Stimulated activated CD4-positive, alpha-beta T cell treated with anti-CD3 and anti-CD28 coated beads, Interleukin-1b, Interleukin-23, amount 100 ng/mL, for 4 hours (primary cell): ENCODE measurements around the gene CTSA.
"Not testable (repeated sequence)": the region's sequence is repeated elsewhere in the genome, so short reads cannot be mapped to it uniquely, and the experiment has no call there.

Experiments used
- DNase-seq, 2 donors: peaks; one replicate each; pipeline ENCODE4 v3.0.0-alpha.2; 2020; ENCODE audit warnings: low read depth in 2 of 2

The CTSA gene

DNA sequence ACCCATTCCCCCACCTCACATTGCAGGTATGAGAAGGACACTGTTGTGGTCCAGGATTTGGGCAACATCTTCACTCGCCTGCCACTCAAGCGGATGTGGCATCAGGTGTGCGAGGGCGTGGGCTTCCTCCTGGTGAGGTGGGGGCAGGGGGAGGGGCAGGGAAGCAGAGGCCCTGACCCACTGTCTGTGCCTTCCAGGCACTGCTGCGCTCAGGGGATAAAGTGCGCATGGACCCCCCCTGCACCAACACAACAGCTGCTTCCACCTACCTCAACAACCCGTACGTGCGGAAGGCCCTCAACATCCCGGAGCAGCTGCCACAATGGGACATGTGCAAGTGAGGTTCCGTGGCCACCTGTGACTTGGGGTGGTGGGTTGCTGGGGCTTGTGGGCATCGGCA is 3.7 kb downstream of the CTSA start:
- DNase-seq = no peak

DNA sequence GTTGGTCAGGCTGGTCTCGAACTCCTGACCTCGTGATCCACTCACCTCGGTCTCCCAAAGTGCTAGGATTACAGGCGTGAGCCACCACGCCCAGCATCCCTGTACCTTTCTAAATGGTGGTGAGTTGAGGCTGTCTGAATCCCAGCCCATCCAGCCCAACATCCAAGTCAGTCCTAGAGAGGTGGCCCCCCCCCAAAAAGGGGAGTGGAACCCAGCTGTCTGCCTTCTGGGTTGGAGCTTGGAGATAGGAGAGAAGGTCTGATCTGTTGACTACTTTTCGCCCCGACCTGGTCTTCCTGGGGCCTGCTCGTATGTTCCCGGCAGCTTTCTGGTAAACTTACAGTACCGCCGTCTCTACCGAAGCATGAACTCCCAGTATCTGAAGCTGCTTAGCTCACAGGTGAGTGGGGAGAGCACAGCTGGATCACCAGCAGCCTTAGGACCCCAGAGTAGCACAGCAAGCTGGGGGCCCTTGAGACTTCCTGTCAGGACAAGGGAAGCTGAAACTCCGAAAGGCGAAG is 5.6 kb downstream of the CTSA start:
- no peak for DNase-seq

- DNase-seq = no peak
These were observed 6.2 kb downstream of the CTSA start for GRCh38 chr20:45897289-45897688.

GRCh38 chr20:45897692-45898091 is 6.6 kb downstream of the CTSA start:
- no peak for DNase-seq

DNA sequence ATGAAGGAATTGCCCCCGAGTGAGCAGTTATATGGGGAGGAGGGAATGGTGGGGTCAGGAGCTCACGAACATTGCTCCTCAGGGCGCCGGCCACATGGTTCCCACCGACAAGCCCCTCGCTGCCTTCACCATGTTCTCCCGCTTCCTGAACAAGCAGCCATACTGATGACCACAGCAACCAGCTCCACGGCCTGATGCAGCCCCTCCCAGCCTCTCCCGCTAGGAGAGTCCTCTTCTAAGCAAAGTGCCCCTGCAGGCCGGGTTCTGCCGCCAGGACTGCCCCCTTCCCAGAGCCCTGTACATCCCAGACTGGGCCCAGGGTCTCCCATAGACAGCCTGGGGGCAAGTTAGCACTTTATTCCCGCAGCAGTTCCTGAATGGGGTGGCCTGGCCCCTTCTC is 7.2 kb downstream of the CTSA start:
- DNase-seq = no peak

DNA sequence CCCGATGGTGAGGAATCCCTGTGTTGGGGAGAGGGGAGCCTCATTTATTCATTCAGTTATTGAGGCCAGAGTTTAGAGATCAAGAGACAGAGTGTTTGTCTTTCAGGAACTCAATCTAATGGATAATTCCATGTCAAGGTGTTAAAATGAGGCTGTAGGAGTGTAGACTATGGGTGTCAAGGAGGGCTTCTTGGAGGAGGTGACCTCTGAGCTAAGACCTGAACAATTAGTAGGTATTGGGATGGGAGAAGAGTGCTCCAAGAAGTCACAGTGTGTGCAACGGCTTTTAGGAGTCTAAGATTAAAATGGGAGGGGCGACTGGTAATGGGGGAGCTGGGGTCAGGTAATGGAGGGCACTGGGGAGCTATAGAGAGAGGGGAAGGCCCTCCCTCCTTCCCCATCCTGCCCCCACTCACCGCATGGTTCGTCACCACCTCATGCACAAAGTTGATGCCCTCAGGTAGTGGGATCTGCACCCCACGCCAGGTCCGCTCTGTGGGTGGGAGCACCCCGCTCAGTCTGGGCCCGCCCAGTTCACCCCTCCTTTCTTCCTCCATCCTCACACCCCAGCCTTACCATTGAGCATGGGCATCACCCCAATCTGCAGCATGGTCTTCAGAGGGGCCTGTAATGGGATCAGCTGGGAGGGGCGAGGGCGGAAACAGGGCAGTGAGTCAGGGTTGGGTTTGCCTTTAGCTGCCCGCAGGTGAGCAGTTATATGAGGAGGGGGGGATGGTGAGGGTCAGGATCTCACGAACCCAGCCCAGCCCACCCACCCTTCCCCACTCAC is 8.1 kb downstream of the CTSA start:
- DNase-seq = no peak

- DNase-seq = not testable (repeated sequence)
These were observed 10.2 kb downstream of the CTSA start for GRCh38 chr20:45901332-45901731.

- no peak for DNase-seq
These were observed 11.1 kb downstream of the CTSA start for GRCh38 chr20:45902199-45902701.

DNA sequence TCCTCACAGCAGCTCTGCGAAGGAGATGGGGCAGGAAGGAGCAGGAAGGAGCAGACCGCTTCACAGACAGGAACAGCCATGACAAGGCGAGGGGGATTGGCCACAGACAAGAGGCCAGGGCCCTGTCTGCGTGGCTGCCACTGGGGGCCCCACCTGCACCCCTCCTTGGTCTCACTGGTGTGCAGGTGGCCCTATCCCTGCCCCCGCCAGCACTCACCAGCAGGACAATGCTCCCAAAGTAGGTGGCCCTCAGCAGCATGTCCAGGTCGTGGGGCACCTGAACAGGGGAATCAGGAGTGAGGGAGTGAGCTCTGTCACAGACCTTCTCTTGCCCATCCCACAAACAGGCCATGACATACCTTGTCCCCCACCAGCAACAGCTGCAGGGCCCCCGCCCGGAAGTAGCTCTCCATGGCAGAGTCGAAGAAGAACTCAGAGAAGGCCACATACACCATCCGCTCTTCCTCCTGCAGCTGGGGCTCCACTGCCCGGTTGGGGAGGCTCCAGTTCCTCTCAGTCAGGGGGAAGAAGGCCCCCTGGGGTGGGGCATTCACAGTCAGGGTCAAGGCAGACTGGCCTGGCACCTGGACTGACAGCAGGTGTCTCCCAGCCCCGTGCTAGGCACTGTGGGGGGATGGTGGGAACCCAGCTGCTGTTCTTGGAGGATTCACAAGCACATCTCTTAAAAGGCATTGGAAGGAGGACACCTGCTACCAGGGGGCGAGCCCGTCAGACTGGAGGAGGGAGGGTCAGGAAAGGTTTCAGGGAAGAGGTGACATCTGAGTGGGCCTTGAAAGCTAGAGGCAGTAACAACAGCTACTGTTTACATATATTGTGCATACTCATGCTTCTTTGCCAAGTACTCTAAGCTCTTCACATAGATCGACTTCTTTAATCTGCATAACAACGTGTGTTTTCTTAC is 13.7 kb downstream of the CTSA start:
- DNase-seq = no peak

DNA sequence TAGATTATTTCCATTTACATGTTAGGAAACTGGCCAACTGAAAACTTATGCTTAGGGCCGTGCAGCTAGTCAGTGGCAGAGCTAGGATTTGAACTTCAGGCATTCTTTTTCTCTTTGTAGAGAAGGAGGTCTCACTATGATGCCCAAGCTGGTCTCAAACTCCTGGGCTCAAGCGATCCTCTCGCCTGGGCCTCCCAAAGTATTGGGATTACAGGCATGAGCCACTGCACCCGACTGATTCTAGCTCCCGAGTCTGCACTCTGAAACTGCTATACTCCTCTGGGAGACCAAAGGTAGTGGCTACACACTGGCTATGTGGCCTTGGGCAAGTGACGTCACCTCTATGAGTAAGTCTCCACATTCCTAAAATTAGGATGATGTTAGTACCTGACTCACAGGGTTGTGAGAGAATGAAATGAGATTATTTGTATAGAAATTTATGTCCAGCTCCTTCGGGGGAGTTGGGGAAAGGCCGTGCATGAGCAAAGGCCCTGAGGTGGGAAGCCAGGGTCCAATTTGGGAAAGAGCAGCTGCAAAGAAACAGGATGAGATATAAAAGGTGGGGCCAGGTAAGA is 14.5 kb downstream of the CTSA start:
- no peak for DNase-seq

- no peak for DNase-seq
These were observed 16.2 kb downstream of the CTSA start for GRCh38 chr20:45907219-45907948.

DNA sequence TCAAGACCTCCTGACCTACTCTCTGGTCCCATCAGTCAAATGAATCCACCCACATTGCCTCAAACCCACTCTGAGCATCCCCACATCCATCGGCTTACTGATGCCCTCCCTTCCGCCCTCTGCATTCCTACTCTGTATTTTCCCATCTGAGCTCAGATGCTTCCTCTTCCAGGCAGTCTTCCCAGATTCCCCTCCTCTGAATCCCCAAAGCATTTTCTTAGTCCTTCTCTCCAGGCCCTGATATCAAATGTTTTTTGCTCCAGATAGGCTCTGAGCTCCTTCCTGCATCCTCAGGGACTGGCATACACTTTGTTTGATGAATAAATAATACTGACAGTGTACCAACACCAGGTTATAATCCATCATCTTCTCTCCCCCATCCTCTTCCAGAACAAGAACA is 16.9 kb downstream of the CTSA start:
- DNase-seq = no peak

- no peak for DNase-seq
These were observed 18.2 kb downstream of the CTSA start for GRCh38 chr20:45909336-45909808.

DNA sequence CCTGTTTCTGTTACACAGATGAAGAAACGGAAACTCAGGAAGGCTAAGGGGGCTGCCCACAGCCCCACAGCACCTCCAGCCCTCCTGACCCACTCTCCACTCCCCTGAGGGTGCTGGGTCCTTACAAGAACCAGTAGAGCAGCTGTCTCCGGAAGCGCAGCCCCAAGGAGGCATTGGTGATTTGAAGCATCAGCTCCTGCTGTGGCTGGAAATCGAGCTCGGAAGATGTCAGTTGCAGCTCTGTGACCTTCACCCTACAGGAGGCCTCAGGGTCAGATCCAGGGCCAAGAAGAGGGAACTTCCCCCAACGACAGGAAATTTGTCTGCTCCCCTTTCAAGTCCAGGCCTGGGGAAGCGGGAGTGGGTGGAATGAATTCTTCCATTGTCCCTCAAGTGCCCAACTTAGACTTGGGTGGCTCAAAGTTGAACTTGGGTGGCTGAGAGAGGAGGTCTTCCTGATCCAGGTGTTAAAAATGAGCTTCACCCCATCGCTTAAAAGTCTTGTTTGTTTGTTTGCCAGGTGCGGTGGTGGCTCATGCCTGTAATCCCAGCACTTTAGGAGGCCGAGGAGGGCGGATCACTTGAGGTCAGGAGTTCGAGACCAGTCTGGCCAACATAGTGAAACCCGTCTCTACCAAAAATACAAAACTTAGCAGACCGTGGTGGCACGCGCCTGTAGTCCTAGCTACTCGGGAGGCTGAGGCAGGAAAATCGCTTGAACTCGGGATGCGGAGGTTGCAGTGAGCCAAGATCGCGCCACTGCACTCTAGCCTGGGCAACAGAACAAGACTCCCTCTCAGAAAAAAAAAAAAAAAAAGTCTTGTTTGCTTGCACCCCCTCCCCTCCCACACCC is 18.9 kb downstream of the CTSA start:
- no peak for DNase-seq

DNA sequence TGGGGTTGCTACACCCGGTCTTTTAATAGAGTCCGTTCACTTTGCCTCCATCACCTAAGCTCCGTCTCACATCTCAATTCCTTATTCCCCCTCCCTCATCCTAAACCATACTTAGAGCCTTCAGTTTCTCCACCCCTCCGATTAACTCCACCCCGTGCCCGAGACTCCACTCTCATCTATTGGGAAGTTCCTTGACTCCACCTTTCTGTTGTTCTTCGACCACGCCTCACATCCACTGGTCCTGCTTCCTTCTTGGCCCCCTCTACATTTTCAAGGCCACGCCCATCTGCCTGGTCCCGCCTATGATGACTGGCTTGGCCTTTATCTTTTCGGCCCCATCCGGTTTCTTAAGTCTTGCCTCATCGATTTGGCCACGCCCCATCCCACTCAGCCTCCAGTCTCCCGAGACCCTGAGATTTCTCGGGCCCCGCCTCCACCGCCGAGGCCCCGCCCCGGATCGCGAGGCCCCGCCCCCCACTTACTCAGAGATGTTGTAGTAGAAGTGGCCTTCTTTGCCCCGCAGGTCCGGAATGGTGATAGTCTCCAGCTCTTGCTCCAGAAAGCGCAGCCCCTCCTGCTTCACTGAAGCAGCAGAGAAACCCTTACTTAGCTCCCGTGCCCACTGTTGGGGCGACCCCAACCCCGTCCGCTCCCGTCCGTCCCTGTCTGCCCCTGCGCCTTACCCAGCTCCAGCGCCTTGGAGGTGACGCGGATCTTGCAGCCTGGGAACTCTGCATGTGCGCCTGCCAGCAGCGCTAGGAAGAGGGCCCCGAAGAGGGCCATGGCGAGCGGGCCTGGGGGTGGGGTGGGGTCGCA is 19.7 kb downstream of the CTSA start:
- peak; percentile 83 to 90 for DNase-seq

GRCh38 chr20:45911486-45912343 is 20.6 kb downstream of the CTSA start, which contains the start of gene PLTP:
Gene PLTP, minus strand, starts transcription at chr20:45912155. Its CDS starts 703 bp downstream, at chr20:45911452.
- peak in 1 of 2 donors; percentile 24 for DNase-seq

- no peak for DNase-seq
These were observed 21.2 kb downstream of the CTSA start for GRCh38 chr20:45912344-45912682.

GRCh38 chr20:45913116-45913515 is 22.0 kb downstream of the CTSA start:
- no peak for DNase-seq

DNA sequence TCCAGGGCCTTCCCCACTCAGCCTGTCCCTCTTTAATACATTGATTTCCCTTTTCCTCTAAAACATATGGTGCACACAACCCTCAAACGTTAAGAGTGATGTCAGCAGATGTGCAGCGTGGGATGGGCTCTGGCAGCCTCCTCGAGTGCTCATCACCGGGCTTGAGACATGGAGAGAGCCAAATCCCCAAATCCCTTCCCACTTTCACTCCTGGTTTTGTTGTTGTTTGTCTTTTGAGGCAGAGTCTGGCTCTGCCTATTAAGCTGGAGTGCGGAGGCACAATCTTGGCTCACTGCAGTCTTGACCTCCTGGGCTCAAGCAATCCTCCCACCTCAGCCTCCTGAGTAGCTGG is 26.6 kb downstream of the CTSA start:
- DNase-seq = no peak
